GM21381 (cell line): Measurements from ENCODE around the gene CLIP1.
"Not testable (repeated sequence)": the region's sequence is repeated elsewhere in the genome, so short reads cannot be mapped to it uniquely, and the experiment has no call there.

ENCODE experiments used
- ATAC-seq: cut with Tn5 transposase; IDR thresholded peaks from one replicate; pipeline ENCODE4 v1.9.1; 2021; ENCODE audit warnings: mild to moderate bottlenecking, moderate library complexity; ENCODE audit not compliant: unreplicated experiment

Gene CLIP1

DNA sequence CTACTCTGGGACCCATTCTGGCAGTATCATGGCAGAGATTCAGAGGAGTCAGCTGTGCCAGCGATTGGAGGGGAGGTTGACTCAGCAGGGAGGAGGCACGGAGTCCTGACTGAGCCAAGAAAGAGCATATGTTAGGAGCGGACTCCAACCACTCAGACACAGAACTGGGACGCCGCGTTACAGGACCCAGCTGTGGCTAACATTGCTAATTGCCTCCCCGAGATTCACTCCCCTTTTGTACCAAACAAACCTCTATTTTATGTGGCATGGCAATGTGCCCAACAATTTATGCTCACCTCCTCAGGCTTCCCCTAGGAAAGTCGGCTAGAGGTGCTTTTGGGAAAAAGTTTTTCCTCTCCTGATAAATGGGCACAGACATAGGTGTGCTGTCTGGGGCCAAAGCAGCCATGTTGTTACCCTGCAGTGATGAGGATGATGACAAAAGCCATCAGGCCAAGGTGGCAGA, 15.2 kb upstream of the CLIP1 start:
- ATAC-seq: no peak

DNA sequence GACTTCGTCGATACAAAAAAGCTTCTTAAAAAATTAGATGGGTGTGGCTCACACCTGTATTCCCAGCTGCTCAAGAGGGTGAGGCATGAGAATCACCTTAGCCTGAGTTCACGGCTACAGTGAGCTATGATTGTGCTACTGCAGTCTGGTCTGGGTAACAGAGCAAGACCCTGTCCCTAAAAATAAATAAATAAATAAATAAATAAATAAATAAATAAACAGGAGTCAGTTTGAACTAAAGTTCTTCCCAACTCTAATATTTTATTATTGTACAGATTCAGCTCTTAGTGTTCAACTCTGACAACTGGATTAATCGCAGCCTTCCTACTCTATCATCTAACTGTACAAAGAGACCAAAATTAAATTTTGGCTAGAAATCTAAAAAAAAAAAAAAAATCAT, 12.7 kb upstream of the CLIP1 start:
- ATAC-seq: no peak

DNA sequence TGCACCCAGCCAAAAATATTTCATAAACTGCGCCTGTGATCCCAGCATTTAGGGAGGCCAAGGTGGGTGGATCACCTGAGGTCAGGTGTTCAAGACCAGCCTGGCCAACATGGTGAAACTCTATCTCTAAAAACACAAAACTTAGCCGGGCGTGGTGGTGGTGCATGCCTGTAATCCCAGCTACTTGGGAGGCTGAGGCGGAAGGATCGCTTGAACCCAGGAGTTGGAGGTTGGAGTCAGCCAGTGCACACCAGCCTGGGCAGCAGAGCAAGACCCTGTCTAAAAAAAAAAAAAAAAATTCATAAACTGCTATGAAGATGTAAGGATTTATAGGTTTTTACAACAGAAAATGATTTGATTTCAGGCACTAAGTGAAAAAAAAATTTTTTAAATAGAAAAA, 6.6 kb upstream of the CLIP1 start:
- ATAC-seq: not testable (repeated sequence)

DNA sequence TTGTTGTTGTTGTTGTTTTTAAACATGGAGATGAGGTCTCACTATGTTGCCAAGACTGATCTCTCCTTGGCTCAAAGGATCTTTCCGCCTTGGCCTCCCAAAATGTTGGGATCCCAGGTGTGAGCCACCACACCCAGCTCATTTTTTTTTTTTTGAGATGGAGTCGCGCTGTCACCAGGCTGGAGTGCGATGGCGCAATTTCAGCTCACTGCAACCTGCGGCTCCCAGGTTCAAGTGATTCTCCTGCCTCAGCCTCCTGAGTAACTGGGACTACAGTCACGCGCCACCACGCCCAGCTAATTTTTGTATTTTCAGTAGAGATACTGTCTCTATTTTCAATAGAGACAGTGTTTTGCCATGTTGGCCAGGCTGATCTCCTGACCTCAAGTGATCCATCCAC, 4.9 kb upstream of the CLIP1 start:
- ATAC-seq: no peak

DNA sequence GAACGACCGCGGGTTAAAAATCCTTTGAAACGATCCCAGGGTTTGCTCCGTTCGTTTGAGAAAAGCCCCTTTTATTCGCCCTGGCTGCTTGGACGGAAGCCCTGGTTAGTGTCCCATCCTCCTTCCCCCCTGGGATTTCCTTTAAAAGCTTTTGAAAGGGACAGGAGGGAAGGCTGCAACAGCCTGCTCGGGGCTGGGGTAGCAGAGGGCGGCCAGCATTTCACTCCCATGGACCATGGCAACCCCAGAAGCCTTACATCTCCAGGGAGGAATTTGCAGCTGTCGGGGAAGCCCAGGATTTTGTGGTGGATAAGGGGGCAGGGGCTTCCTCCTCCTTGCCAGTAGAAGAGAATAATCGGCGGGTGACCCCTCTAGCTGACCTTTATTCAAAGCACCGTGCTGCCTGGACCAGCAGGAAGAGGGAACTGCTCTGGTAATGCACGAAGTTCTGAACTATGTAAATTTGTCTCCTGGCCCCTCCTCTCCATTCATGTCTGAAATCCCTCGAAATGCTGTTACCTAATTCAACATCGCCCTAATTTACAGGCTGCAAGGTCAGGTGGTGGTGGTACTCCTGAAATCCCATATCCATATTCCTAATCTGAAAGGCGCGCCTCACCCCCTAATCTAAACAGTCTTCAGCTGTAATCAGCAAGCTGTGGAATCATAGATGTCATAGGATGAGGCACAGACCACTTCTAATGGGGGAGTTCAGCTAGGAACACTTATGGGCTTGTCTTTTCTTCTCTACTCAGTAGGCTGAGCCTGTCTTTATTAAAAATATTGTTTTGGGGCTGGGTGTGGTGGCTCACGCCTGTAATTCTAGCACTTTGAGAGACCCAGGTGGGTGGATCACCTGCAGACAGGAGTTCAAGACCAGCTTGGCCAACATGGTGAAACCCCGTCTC, 1.0 kb upstream of the CLIP1 start:
- ATAC-seq: no peak

DNA sequence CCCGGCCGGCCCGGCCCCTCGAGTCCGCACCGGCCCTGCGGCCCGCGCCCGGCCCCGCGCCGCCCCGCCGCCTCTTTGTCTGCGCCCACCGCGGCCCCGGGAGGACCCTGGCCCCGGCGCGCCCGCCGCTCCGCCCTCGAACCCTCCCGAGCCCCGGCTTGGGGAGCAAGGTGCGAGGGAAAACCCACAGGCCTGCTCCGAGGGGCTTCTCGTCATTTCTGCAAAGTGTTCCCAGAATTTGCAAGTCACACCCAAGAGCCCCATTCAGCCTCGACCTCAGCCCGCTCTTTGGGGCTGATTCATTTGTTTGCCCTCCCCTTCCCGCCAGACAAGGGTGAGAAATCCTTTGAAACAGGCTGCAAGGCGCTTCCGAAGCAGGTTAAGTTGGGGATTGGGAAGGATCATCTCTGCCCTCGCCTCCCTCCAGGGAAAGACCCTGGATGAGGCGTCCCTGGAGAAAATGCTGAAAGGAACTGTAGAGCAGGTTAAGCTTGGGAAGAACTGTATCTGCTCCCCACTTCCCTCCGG, 325 bp upstream of the CLIP1 start:
- ATAC-seq: no peak

DNA sequence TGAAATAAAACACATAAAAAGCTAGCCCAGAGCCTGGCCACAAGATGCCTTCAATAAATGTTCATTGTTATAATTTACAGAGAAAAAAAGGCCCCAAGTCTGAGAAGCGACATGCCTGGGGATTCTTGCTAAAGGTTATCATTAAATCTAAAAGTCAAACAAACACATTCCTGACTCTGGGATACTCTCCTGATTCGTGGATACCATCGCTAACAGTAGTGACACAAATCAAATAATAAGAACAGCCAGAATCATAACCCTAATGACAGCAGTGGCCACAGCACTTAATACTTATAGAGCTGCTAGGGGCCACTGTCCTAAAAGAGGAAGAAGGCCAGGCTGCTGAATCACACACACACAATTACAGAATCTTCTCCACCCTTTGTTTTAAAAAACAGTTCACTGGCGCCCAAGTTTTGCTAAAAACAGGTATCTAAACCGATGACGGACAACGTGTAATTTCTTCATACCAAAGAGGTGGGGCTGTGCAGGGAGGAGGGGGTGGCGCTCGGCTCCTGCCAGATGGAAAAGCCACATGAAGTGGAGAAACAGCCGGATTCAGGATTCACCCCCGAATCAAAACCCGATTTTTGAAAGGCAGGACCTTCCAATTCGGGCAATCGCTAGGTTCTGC, 1.2 kb downstream of the CLIP1 start:
- peak; percentile 5 for ATAC-seq

DNA sequence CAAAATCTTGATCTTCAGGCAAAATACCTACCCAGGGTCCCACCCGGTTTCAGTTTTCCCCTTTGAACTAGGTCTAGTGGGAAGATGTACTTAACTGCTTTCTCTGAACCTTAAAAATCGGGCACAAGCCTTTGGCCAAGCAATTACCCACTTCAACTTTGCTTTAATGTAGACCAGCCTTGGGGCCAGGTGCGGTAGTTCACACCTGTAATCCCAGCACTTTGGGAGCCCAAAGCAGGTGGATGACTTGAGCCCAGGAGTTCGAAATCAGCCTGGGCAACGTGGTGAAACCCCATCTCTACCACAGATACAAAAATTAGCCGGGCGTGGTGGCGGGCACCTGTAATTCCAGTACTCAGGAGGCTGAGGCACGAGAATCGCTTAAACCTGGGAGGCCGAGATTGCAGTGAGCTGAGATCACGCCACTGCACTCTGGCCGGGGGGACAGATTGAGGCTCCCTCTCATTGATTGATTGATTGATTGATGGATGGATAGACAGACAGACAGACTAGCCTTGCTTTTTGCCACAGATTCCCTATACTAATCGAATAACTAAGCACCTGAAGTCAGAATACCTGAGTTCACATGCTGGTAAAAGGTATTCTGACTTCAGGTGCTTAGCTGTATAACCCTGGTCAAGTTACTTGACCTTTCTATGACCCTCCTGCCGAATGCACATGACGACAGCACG, 1.9 kb downstream of the CLIP1 start:
- no peak for ATAC-seq

DNA sequence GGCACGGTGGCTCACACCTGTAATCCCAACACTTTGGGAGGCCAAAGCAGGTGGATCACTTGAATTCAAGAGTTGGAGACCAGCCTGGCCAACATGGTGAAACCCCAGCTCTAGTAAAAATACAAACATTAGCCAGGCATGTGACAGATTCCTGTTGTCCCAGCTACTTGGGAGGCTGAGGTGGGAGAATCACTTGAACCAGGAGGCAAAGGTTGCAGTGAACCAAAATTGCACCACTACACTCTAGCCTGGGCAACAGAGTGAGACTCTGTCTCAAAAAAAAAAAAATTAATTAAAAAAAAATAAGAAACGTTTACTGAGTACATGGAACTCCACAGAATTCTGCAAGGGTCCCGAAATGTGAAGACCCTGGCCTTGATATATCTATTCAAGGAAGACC, 3.4 kb downstream of the CLIP1 start:
- not testable (repeated sequence) for ATAC-seq

DNA sequence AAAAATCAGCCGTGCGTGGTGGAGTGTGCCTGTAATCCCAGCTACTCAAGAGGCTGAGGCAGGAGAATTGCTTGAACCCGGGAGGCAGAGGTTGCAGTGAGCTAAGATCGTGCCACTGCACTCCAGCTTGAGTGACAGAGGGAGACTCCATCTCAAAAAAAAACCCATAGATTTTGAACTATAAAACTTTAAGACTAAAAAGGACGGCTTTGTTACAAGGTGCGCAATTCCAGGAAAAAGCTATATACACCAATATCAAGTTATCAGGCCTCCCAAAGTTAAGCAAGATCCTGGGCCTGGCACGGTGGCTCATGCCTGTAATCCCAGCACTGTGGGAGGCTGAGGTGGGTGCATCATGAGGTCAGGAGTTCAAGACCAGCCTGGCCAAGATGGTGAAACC, 6.8 kb downstream of the CLIP1 start:
- not testable (repeated sequence) for ATAC-seq

DNA sequence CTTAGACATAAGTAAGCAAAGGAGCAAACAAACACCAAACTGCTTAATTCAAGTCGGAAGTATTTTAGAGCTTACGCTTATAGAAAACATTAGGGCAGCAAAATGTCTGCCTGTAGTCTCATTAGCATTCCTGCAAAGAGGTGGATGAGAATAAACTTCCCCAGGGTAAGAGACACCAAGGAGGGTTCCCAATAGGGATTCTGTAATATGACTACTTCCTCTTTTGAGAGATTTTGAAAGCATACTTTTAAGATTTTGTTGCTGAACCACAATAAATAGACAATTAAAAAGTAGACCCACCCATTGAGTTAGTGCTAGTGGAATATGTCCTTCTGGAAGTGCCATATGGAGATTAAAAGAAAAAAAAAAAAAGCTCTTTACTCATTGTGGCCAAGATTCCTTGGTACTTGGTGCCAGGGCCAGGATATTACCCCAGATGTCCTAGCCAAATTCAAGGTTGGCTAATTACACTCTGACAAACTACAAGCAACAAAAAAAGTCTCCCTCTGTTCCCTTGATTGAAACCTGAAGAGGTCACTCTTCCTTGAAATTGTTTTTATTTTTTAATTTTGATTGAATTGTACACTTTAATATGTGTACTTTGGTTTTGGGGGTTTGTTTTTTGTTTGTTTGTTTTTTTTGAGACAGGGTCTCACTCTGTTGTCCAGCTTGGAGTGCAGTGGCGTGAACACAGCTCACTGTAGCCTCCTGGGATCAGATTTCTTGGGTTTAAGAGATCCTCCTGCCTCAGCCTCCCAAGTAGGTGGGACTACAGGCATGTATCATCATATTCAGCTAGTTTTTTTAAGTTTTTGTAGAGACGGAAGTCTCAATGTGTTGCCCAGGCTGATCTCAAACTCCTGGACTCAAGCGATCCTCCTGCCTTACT, 8.7 kb downstream of the CLIP1 start:
- no peak for ATAC-seq

DNA sequence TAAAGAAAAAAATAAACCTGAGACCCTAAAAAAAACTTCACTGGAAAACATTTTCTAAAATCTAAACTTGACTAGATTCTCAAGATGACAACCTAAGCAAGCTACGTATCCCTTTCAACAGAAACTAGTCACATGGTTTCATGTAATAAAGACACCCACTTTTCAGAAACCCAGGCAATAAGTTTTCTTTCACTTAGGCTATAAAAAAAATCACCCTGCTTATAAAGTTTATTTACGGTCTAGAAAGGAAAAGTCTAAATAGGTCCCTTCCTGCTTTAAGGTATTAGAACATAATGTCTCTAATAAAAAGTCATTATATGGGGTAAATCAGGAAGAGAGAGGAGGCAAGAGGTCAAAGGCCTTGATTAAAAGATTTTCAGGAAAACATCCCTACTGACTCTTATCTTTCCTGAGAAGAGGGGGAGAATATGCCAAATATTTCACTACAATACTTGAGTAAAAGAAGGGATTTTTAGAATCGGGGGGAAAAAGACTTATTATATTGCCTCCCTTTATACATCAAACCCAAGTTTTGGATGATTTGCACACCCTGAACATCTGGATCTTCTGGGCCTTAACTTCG, 9.5 kb downstream of the CLIP1 start:
- no peak for ATAC-seq

DNA sequence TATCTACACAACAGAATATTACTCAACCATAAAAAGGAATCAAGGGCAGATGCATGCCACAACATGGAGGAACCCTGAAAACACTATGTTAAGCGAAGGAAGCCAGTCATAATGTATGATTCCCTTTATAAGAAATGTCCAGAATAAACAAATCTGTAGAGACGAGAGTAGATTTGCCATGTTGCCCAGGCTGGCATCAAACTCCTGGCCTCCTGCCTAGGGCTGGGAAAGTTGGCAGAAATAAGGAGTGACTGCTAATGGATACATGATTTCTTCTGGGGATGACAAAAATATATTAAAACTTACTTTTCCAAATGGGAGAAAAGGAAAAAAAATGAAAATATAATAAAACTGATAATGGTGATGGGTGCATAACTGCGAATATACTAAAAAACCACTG, 10.9 kb downstream of the CLIP1 start:
- no peak for ATAC-seq

DNA sequence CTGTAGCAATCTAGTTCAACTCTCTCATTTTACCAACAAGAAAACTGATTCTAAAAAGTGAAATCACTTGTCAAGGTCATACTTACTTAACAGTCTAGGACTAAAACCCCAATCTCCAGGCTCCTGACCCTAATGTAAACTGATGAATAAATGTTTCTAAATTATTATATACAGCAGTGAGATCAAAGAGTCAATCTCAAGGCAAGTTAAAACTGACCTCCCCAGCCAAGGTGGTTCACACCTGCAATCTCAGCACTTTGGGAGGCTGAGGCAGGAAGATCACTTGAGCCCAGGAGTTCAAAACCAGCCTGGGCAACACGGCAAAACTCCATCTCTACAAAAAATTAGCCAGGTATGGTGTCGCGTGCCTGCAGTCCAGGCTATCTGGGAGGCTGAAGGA, 15.3 kb downstream of the CLIP1 start:
- no peak for ATAC-seq

DNA sequence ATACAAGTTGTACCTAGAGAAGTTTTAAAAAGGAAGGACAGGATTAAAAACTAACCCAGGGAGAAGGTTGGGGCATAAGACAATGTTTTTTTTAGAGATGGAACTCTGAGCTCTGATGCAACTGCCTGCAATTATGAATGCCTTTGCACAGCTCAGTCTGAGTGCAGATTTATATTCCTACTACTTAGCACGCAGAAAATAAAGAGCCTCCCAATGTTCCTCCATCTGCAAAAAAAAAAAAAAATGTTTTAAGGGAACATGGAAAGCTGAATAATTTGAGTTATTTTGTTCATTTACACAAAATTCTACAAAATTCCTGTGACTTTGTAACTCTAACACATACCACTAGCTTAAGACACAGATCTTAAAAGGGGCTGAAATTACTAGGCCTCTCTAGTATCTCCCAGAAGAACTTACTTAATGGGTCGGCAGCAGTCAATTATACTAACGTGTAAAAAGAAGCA, 15.7 kb downstream of the CLIP1 start:
- no peak for ATAC-seq

DNA sequence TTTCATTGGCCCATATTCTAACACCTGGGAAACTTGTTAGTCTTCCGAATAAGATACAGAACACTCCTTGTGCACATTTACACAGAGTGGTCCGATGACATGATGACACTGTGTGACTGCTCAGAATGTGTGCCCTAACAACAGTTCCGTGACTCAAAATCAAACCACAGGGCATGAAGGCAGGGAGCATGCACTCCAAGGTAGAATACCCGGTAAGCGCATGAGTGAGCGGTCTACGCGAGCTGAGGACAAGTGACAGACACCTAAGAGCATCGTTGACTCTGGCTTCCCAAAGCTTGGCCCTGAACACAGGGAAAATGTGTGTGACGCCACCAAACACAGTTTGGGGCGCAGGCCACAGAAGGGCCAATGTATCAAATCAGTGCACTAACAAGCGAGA, 18.6 kb downstream of the CLIP1 start:
- ATAC-seq: no peak

DNA sequence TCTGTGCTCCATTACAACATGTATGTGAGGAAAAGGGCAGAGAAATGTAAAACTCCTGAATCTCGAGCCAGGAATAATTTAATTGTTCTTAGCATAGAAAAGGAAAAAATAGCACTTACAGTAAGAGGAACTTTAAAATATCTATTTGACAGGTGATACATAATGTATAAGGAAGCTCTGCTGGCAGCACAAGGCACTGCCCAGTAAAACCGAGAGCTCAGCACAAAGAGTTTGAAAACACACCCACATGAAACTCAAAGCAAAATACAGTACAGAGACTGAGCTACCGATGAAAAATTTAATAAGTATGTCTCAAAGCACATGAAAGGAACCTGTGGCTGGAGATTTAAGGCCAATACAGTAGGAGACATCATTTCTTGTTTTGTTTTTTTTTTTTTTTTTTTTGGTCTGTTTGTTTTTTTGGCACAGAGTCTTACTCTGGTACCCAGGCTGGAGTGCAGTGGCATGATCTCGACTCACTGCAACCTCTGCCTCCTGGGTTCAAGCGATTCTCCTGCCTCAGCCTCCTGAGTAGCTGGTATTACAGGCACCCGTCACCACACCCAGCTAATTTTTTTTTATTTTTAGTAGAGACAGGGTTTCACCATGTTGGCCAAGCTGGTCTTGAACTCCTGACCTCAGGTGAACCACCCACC, 19.2 kb downstream of the CLIP1 start:
- ATAC-seq: peak; percentile 50

DNA sequence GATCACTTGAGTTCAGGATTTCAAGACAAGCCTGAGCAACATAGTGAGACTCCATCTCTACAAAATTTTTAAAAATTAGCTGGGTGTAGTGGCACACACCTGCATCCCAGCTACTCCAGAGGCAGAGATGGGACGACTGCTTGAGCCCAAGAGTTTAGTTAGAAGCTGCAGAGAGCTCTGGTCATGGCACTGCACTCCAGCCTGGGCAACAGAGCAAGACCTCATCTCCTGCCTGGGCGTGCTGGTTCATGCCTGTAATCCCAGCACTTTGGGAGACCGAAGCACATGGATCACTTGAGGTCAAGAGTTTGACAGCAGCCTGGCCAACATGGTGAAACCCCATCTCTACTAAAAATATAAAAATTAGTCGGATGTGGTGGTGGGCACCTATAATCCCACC, 20.2 kb downstream of the CLIP1 start:
- no peak for ATAC-seq

DNA sequence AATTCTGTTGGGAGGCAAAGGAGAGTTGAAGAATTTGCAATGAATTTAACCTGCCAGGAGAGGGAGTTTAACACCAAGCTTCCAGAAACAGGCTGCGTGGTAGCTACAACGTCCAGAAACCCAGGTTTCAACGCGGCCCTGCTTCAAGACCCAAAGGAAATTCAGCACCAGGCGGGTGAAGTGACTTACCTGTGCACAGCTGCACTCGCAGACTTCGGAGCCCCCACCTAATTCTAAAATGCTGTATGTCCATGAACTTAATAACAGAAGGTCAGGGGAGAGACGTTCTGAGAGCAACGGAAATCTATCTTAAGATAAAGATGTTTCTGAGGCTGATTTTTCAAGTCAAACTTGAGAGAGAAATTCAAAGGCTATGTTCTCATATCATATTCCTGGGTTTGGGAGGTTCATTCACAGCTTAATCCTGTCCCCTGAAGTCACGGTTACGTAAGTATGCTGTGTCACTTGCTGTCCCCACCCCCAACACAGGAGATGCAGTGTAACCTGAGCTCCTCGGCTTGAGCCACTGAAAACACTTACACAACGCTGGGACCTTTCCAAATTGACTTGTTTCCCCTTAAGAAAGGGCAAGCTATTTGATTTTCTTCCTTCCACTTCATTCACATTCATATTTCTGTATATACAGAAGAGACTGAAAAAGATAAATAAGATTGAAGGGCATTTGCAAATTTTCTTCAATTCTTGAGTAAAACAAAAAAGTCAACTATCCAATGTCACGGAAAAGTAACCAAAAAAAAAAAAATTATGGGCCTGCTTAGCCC, 22.7 kb downstream of the CLIP1 start:
- no peak for ATAC-seq
